SK-N-SH treated with all-trans-retinoic acid at 6 μM for 48 hours (cell line): Measurements from ENCODE around the gene DTNB.

Experiments
- ATAC-seq: fragments of 200-7000 bp; cut with Tn5 transposase; 3 replicates; pipeline ENCODE4 v1.9.1; 2020; ENCODE audit warnings: mild to moderate bottlenecking, moderate library complexity
- ARNTL ChIP-seq: fragments of 450-650 bp; formaldehyde crosslinking; IDR thresholded peaks from 2 replicates; pipeline ENCODE4 v1.5.0; 2020; ENCODE audit warnings: low read depth, mild to moderate bottlenecking, moderate library complexity, borderline replicate concordance
- BACH2 ChIP-seq: fragments of 250-450 bp; sonication (Bioruptor Pico); IDR thresholded peaks from 2 replicates; pipeline ENCODE4 v1.9.0; 2021; ENCODE audit warnings: mild to moderate bottlenecking, borderline replicate concordance
- CSDC2 ChIP-seq: fragments of 250-450 bp; sonication (Bioruptor Pico); IDR thresholded peaks from 2 replicates; pipeline ENCODE4 v1.5.0; 2020; ENCODE audit warnings: mild to moderate bottlenecking, moderate library complexity
- CSRNP3 ChIP-seq: fragments of 250-450 bp; sonication (Bioruptor Pico); IDR thresholded peaks from 2 replicates; pipeline ENCODE4 v1.5.1; 2021; ENCODE audit warnings: mild to moderate bottlenecking, moderate library complexity
- ESRRG ChIP-seq: fragments of 250-450 bp; sonication (Bioruptor Pico); IDR thresholded peaks from 2 replicates; pipeline ENCODE4 v1.6.1; 2021; ENCODE audit warnings: mild to moderate bottlenecking
- ISL1 ChIP-seq: fragments of 250-450 bp; sonication (Bioruptor Pico); IDR thresholded peaks from 2 replicates; pipeline ENCODE4 v2.1.2; 2022; ENCODE audit warnings: mild to moderate bottlenecking, moderate library complexity
- OSR1 ChIP-seq: fragments of 250-450 bp; sonication (Bioruptor Pico); IDR thresholded peaks from 2 replicates; pipeline ENCODE4 v1.8.0; 2022; ENCODE audit warnings: moderate library complexity, mild to moderate bottlenecking, inconsistent platforms
- RARB ChIP-seq: fragments of 250-450 bp; sonication (Bioruptor Pico); IDR thresholded peaks from 2 replicates; pipeline ENCODE4 v1.8.0; 2021; ENCODE audit warnings: mild to moderate bottlenecking, moderate library complexity
- TCF4 ChIP-seq: fragments of 250-450 bp; sonication (Bioruptor Pico); IDR thresholded peaks from 2 replicates; pipeline ENCODE4 v1.8.0; 2021; ENCODE audit warnings: mild to moderate bottlenecking, moderate library complexity, borderline replicate concordance
- ZFP30 ChIP-seq: fragments of 450-650 bp; formaldehyde crosslinking; IDR thresholded peaks from 2 replicates; pipeline ENCODE4 v1.5.0; 2022; ENCODE audit warnings: mild to moderate bottlenecking, moderate library complexity
- ZNF565 ChIP-seq: fragments of 450-650 bp; formaldehyde crosslinking; conservative IDR thresholded peaks from 2 replicates; pipeline ENCODE4 v1.5.0; 2020; ENCODE audit warnings: low read depth, mild to moderate bottlenecking, moderate library complexity
- ZNF70 ChIP-seq: fragments of 450-650 bp; formaldehyde crosslinking; IDR thresholded peaks from 2 replicates; pipeline ENCODE4 v1.5.0; 2020; ENCODE audit warnings: mild to moderate bottlenecking, moderate library complexity
- ZNF8 ChIP-seq: fragments of 450-650 bp; formaldehyde crosslinking; IDR thresholded peaks from 2 replicates; pipeline ENCODE4 v1.5.0; 2020; ENCODE audit warnings: mild to moderate bottlenecking, moderate library complexity
- TF ChIP-seq, protein P1 (sequence below): fragments of 250-450 bp; sonication (Bioruptor Pico); IDR thresholded peaks from 2 replicates; pipeline ENCODE4 v1.8.0; 2020; ENCODE audit warnings: mild to moderate bottlenecking, moderate library complexity, borderline replicate concordance
- TF ChIP-seq, protein P2 (sequence below): fragments of 250-450 bp; sonication (Bioruptor Pico); IDR thresholded peaks from 2 replicates; pipeline ENCODE4 v1.8.0; 2021; ENCODE audit warnings: low read depth, mild to moderate bottlenecking, moderate library complexity, borderline replicate concordance

Gene DTNB

GRCh38 chr2:25623361-25623760 lies 50.0 kb downstream of the DTNB start (continued):
- no peak for TF ChIP-seq OSR1 (CRISPR knock-in tag)

GRCh38 chr2:25620711-25621110 lies 52.7 kb downstream of the DTNB start:
- no peak for ATAC-seq
- TF ChIP-seq ZNF8 (CRISPR knock-in tag) (no peak), BACH2 (CRISPR knock-in tag) (no peak)

GRCh38 chr2:25620077-25620476 lies 53.3 kb downstream of the DTNB start:
- no peak for TF ChIP-seq CSRNP3 (CRISPR knock-in tag)
- no peak for TF ChIP-seq RARB (CRISPR knock-in tag)
- no peak for TF ChIP-seq ZNF8 (CRISPR knock-in tag)
- TF ChIP-seq ZNF565 (CRISPR knock-in tag): no peak
- TF ChIP-seq ESRRG (CRISPR knock-in tag): no peak
- no peak for TF ChIP-seq TCF4 (CRISPR knock-in tag)
- ATAC-seq: no peak

- ATAC-seq: no peak
- TF ChIP-seq, protein P1, sequence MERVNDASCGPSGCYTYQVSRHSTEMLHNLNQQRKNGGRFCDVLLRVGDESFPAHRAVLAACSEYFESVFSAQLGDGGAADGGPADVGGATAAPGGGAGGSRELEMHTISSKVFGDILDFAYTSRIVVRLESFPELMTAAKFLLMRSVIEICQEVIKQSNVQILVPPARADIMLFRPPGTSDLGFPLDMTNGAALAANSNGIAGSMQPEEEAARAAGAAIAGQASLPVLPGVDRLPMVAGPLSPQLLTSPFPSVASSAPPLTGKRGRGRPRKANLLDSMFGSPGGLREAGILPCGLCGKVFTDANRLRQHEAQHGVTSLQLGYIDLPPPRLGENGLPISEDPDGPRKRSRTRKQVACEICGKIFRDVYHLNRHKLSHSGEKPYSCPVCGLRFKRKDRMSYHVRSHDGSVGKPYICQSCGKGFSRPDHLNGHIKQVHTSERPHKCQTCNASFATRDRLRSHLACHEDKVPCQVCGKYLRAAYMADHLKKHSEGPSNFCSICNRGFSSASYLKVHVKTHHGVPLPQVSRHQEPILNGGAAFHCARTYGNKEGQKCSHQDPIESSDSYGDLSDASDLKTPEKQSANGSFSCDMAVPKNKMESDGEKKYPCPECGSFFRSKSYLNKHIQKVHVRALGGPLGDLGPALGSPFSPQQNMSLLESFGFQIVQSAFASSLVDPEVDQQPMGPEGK (CRISPR knock-in tag): no peak
- TF ChIP-seq, protein P2, sequence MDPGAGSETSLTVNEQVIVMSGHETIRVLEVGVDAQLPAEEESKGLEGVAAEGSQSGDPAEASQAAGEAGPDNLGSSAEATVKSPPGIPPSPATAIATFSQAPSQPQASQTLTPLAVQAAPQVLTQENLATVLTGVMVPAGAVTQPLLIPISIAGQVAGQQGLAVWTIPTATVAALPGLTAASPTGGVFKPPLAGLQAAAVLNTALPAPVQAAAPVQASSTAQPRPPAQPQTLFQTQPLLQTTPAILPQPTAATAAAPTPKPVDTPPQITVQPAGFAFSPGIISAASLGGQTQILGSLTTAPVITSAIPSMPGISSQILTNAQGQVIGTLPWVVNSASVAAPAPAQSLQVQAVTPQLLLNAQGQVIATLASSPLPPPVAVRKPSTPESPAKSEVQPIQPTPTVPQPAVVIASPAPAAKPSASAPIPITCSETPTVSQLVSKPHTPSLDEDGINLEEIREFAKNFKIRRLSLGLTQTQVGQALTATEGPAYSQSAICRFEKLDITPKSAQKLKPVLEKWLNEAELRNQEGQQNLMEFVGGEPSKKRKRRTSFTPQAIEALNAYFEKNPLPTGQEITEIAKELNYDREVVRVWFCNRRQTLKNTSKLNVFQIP (CRISPR knock-in tag): 0 out of 2 replicates have a peak, but pooled peaks have one; percentile 5
- TF ChIP-seq ISL1: 0 out of 2 replicates have a peak, but pooled peaks have one; percentile 9
These were observed 54.2 kb downstream of the DTNB start for GRCh38 chr2:25619185-25619584.

GRCh38 chr2:25618676-25619075 lies 54.7 kb downstream of the DTNB start:
- peak; percentile 94 for ATAC-seq
- TF ChIP-seq ISL1 (peak; percentile 75), BACH2 (CRISPR knock-in tag) (no peak)

- TF ChIP-seq RARB (CRISPR knock-in tag) (no peak), ISL1 (0 out of 2 replicates have a peak, but pooled peaks have one; percentile 15), ZFP30 (no peak)
- ATAC-seq: peak; percentile 90
These were observed 55.3 kb downstream of the DTNB start for GRCh38 chr2:25617948-25618646.

DNA sequence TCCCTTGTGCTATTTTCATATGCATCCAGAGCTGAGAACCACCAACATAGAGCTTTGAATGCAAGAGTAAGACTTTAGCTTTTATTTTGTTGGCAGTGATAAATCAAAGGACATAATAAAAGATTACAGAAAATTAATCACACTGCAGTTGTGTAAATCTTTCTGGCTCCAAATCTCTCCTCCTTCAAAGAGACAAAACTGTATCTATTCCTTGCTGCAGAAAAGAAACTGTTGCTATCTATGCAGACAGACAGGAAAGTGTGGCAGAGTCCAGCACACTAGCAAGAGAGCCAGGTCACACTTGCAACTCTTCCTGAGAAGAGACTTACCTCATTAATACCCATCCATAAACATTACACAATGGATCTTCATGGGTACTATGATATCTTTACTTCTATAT lies 57.5 kb downstream of the DTNB start:
- no peak for TF ChIP-seq ZNF565 (CRISPR knock-in tag)
- TF ChIP-seq TCF4 (CRISPR knock-in tag): no peak
- TF ChIP-seq, protein P2 (CRISPR knock-in tag): no peak
- TF ChIP-seq RARB (CRISPR knock-in tag): no peak
- no peak for TF ChIP-seq CSDC2 (CRISPR knock-in tag)
- no peak for TF ChIP-seq ARNTL (CRISPR knock-in tag)
- no peak for TF ChIP-seq ZNF70 (CRISPR knock-in tag)
- ATAC-seq: no peak
